HEK293 (cell line): ENCODE data around the gene C6orf141.
"Not testable (repeated sequence)": the region's sequence is repeated elsewhere in the genome, so short reads cannot be mapped to it uniquely, and the experiment has no call there.

Experiments
- CTCF ChIA-PET: fragments of 350-600 bp; formaldehyde crosslinking; extraction: SDS; loops from one replicate; lab custom pipeline; 2021; ENCODE audit warnings: antibody characterized with exemption; lab: Yijun Ruan, JAX
- POLR2A ChIA-PET: fragments of 300-600 bp; formaldehyde crosslinking; extraction: SDS; loops from one replicate; lab custom pipeline; 2020; ENCODE audit warnings: antibody characterized with exemption, inconsistent platforms; lab: Yijun Ruan, JAX
- H3K27ac ChIP-seq: fragments of 200-500 bp; sonication (Bioruptor generic); 2 replicates; pipeline ENCODE4 v1.5.1; 2014; ENCODE audit warnings: low read depth, low read length, control low read depth, inconsistent platforms; ENCODE audit errors: extremely low read depth
- H3K36me3 ChIP-seq, 2 experiments: fragments of 200-500 bp in 1 of 2; sonication (Bioruptor generic) in 1 of 2; 1 replicate in 1 of 2; 2 replicates in 1 of 2; pipeline ENCODE4 v1.5.1; 2014 to 2017; ENCODE audit warnings: inconsistent platforms in 2 of 2, low read length in 2 of 2; ENCODE audit not compliant: control insufficient read depth in 2 of 2, insufficient read depth in 1 of 2
- H3K4me1 ChIP-seq: fragments of 200-500 bp; sonication (Bioruptor generic); 2 replicates; pipeline ENCODE4 v1.5.1; 2014; ENCODE audit warnings: mild to moderate bottlenecking, low read length, inconsistent platforms; ENCODE audit not compliant: control insufficient read depth, insufficient read depth
- H3K4me3 ChIP-seq: 2 replicates; pipeline ENCODE4 v1.5.1; 2011; ENCODE audit warnings: low read depth, mild to moderate bottlenecking, control low read depth, low read length, moderate library complexity
- H3K9me3 ChIP-seq: fragments of 200-500 bp; sonication (Bioruptor generic); 2 replicates; pipeline ENCODE4 v1.5.1; 2014; ENCODE audit warnings: low read depth, low read length, inconsistent platforms; ENCODE audit not compliant: control insufficient read depth, insufficient read depth
- GLI2 ChIP-seq: fragments of 450-650 bp; formaldehyde crosslinking; IDR thresholded peaks from 2 replicates; pipeline ENCODE4; 2017; ENCODE audit warnings: missing biosample characterization, missing genetic modification characterization, low read depth, borderline replicate concordance
- MZF1 ChIP-seq: fragments of 450-650 bp; formaldehyde crosslinking; IDR thresholded peaks from 2 replicates; pipeline ENCODE4 v1.5.1; 2017; ENCODE audit warnings: missing biosample characterization, missing genetic modification characterization, borderline replicate concordance
- SCRT1 ChIP-seq: fragments of 450-650 bp; formaldehyde crosslinking; IDR thresholded peaks from 2 replicates; pipeline ENCODE4 v1.5.1; 2016; ENCODE audit warnings: missing biosample characterization, missing genetic modification characterization, borderline replicate concordance
- WT1 ChIP-seq: fragments of 450-650 bp; formaldehyde crosslinking; IDR thresholded peaks from 2 replicates; pipeline ENCODE4 v1.5.1; 2016; ENCODE audit warnings: missing biosample characterization, missing genetic modification characterization
- ZNF133 ChIP-seq: fragments of 450-650 bp; formaldehyde crosslinking; IDR thresholded peaks from 2 replicates; pipeline ENCODE4 v1.5.1; 2016; ENCODE audit warnings: missing biosample characterization, missing genetic modification characterization
- ZNF202 ChIP-seq: fragments of 450-650 bp; formaldehyde crosslinking; IDR thresholded peaks from 2 replicates; pipeline ENCODE4 v1.5.1; 2016; ENCODE audit warnings: missing biosample characterization, missing genetic modification characterization, borderline replicate concordance
- ZNF248 ChIP-seq: fragments of 450-650 bp; formaldehyde crosslinking; IDR thresholded peaks from 2 replicates; pipeline ENCODE4 v1.5.1; 2017; ENCODE audit warnings: missing biosample characterization, missing genetic modification characterization
- ZNF274 ChIP-seq, 2 experiments: fragments of 200-500 bp in 1 of 2; fragments of 450-650 bp in 1 of 2; sonication (Bioruptor generic) in 1 of 2; formaldehyde crosslinking in 1 of 2; IDR thresholded peaks; 2 replicates each; pipeline versions ENCODE4 v1.5.1 to v1.6.1; 2014 to 2016; ENCODE audit warnings: borderline replicate concordance in 1 of 2, inconsistent platforms in 1 of 2, low read length in 1 of 2, missing biosample characterization in 1 of 2, missing genetic modification characterization in 1 of 2
- ZNF335 ChIP-seq: fragments of 450-650 bp; formaldehyde crosslinking; conservative IDR thresholded peaks from 2 replicates; pipeline ENCODE4 v1.5.1; 2016; ENCODE audit warnings: missing biosample characterization, missing genetic modification characterization
- ZNF530 ChIP-seq: fragments of 450-650 bp; formaldehyde crosslinking; IDR thresholded peaks from 2 replicates; pipeline ENCODE4 v1.5.1; 2016; ENCODE audit warnings: low read depth, missing biosample characterization, missing genetic modification characterization
- ZNF558 ChIP-seq: fragments of 450-650 bp; formaldehyde crosslinking; IDR thresholded peaks from 2 replicates; pipeline ENCODE4 v1.5.1; 2016; ENCODE audit warnings: missing biosample characterization, missing genetic modification characterization
- TF ChIP-seq, protein P1 (sequence below): fragments of 450-650 bp; formaldehyde crosslinking; IDR thresholded peaks from 2 replicates; pipeline ENCODE4 v1.5.1; 2016; ENCODE audit warnings: missing biosample characterization, missing genetic modification characterization
- TF ChIP-seq, protein P2 (sequence below): fragments of 450-650 bp; formaldehyde crosslinking; IDR thresholded peaks from 2 replicates; pipeline ENCODE4 v1.5.1; 2016; ENCODE audit warnings: missing biosample characterization, missing genetic modification characterization
- TF ChIP-seq, protein P3 (sequence below): fragments of 450-650 bp; formaldehyde crosslinking; IDR thresholded peaks from 2 replicates; pipeline ENCODE4 v1.5.1; 2017; ENCODE audit warnings: missing biosample characterization, missing genetic modification characterization

C6orf141 gene

DNA sequence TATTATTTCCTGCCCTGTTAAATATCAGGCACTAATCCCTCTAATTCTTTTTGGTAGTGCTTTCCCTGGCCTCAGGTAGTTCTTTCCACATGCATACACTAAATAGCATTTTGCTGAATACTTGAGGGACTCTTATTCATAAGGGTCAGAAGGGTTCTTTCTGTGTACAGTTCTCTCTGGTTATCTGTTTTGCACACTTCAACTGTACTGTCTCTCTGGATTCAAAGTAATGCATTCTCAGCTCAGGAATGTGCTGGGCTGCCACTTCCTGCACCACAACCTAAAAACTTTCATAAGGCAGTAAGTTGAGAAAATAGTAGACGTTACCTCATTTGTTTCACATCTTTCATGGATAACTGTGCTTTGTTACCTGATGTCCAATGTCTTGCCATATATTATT lies 32.1 kb downstream of the C6orf141 start:
- Histone ChIP-seq H3K36me3 (no peaks in the 10 kb centered on the region), H3K4me1 (no peaks in the 10 kb centered on the region), H3K9me3 (no peaks in the 10 kb centered on the region), H3K4me3 (no peak overlapping the region), H3K27ac (no peak overlapping the region)
- POLR2A ChIA-PET: no interaction called here
- CTCF ChIA-PET: interaction anchor here (0.7 kb wide), 1 partner anchor 49 kb away, joined by 3 read pairs; no protein-coding TSS in a partner anchor
- TF ChIP-seq ZNF558 (no peak), ZNF202 (tag by site-specific recombination) (no peak), ZNF248 (tag by site-specific recombination) (no peak), SCRT1 (tag by site-specific recombination) (no peak), ZNF335 (tag by site-specific recombination) (no peak), ZNF530 (no peak), GLI2 (no peak), ZNF274 (IDR thresholded peaks at IDR 0.05; ENCODE audit: low read length) (no peak), ZNF274 (tag by site-specific recombination; IDR thresholded peaks at IDR 0.05; ENCODE audit: borderline replicate concordance) (no peak), ZNF133 (tag by site-specific recombination) (no peak), MZF1 (no peak), WT1 (no peak)
- TF ChIP-seq, protein P1, sequence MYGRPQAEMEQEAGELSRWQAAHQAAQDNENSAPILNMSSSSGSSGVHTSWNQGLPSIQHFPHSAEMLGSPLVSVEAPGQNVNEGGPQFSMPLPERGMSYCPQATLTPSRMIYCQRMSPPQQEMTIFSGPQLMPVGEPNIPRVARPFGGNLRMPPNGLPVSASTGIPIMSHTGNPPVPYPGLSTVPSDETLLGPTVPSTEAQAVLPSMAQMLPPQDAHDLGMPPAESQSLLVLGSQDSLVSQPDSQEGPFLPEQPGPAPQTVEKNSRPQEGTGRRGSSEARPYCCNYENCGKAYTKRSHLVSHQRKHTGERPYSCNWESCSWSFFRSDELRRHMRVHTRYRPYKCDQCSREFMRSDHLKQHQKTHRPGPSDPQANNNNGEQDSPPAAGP (tag by site-specific recombination): no peak
- TF ChIP-seq, protein P2, sequence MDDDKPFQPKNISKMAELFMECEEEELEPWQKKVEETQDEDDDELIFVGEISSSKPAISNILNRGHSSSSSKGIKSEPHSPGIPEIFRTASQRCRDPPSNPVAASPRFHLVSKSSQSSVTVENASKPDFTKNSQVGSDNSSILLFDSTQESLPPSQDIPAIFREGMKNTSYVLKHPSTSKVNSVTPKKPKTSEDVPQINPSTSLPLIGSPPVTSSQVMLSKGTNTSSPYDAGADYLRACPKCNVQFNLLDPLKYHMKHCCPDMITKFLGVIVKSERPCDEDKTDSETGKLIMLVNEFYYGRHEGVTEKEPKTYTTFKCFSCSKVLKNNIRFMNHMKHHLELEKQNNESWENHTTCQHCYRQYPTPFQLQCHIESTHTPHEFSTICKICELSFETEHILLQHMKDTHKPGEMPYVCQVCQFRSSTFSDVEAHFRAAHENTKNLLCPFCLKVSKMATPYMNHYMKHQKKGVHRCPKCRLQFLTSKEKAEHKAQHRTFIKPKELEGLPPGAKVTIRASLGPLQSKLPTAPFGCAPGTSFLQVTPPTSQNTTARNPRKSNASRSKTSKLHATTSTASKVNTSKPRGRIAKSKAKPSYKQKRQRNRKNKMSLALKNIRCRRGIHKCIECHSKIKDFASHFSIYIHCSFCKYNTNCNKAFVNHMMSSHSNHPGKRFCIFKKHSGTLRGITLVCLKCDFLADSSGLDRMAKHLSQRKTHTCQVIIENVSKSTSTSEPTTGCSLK (tag by site-specific recombination): no peak
- TF ChIP-seq, protein P3, sequence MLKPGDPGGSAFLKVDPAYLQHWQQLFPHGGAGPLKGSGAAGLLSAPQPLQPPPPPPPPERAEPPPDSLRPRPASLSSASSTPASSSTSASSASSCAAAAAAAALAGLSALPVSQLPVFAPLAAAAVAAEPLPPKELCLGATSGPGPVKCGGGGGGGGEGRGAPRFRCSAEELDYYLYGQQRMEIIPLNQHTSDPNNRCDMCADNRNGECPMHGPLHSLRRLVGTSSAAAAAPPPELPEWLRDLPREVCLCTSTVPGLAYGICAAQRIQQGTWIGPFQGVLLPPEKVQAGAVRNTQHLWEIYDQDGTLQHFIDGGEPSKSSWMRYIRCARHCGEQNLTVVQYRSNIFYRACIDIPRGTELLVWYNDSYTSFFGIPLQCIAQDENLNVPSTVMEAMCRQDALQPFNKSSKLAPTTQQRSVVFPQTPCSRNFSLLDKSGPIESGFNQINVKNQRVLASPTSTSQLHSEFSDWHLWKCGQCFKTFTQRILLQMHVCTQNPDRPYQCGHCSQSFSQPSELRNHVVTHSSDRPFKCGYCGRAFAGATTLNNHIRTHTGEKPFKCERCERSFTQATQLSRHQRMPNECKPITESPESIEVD (tag by site-specific recombination): no peak

DNA sequence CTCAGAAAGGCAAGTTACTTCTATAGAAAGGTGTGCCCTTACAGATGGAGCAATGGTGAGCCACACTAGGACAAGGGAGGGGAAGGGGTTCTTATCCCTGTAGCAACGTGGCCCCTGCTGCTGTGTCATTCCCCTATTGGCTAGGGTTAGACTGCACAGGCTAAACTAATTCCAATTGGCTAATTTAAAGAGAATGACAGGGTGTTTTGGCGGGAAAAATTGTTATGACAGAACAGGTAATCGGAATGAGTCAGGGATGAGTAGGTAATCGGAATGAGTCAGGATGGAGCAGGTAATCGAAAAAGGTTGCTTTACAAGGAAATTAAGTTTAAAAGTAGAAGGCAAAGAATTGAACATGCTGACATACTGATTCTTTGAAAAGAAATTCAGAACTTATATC lies 36.8 kb downstream of the C6orf141 start:
- H3K9me3 ChIP-seq, POLR2A ChIA-PET, H3K36me3 ChIP-seq, H3K4me3 ChIP-seq, H3K4me1 ChIP-seq, CTCF ChIA-PET, H3K27ac ChIP-seq: not testable (repeated sequence)
